Activated naive CD8-positive, alpha-beta T cell treated with anti-CD3 and anti-CD28 coated beads for 36 hours (primary cell): Measurements from ENCODE around the gene SOX6. TPM values are rescaled to one million over a fixed set of nuclear protein-coding genes. Genes with fewer than 3 reads are reported as not detected.
"Not testable (repeated sequence)": the region's sequence is repeated elsewhere in the genome, so short reads cannot be mapped to it uniquely, and the experiment has no call there.

Source experiments
- DNase-seq: peaks from one replicate; pipeline ENCODE4 v3.0.0; 2021
- H3K27ac Mint-ChIP-seq: one replicate; pipeline ENCODE4 v1.8.0; 2022; ENCODE audit warnings: mild to moderate bottlenecking, moderate library complexity, mixed read lengths
- H3K27me3 Mint-ChIP-seq: one replicate; pipeline ENCODE4 v1.8.0; 2022; ENCODE audit warnings: mild to moderate bottlenecking, mixed read lengths
- H3K36me3 Mint-ChIP-seq: one replicate; pipeline ENCODE4 v1.8.0; 2021; ENCODE audit warnings: mild to moderate bottlenecking, mixed read lengths
- H3K4me1 Mint-ChIP-seq: one replicate; pipeline ENCODE4 v1.8.0; 2021; ENCODE audit warnings: mixed read lengths
- H3K4me3 Mint-ChIP-seq: one replicate; pipeline ENCODE4 v1.8.0; 2022; ENCODE audit warnings: mild to moderate bottlenecking, moderate library complexity, mixed read lengths
- H3K9me3 Mint-ChIP-seq: one replicate; pipeline ENCODE4 v1.8.0; 2022; ENCODE audit warnings: mixed read lengths
- total RNA-seq, 2 experiments: library from RNA; stranded (reverse); gene quantifications; one replicate each; pipeline ENCODE4 v1.2.3, GENCODE V29; 2021

SOX6 gene
- total RNA-seq, 2 experiments from 2014 or later = 0.04 TPM; not detected in 1

DNA sequence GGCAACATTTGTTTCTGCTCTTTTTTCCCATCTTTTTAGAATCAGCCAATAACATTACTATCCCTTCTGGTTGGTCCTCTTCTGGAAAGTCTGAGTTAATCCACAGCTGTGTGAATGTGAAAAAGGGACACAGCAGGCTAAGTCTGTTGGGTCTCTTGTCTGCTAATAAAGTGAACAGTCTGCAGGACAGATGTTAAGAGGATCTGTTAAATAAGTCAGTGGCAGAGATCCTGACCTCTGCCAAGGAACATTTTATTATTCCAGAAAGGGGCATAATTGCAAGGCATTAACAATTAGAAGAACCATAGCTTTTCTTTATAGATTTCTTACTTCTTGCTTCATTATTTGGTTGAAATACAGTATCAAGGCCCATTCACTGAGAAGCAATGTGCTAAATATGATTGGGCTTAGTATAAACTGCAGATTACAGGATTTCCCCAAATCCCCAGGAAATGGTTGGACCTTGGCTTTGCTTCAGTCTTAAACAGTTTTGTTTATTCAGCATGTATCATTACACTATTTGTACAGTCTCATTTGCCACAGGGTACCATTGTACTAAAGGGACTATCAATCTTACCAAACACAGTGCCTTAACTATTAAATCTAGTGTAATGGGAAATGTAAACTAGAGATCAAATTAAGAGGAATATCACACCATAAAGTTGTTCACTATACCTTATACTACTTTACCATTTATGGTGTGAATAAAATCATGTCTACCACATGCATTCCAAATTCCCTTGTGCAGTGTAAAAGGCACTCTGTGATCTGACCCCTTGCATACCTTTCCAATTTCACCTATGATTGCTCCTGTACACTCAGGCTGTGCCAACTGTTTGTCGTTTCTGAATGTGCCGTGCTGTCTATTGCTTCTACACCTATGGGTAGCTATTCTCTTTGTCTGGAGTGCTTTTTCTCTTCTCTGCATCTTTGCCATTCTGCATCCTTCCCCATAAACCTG, 274.0 kb downstream of the SOX6 start:
- Mint-ChIP-seq H3K27me3 (peaks cover 3% of the 10 kb centered on the region), H3K36me3 (no peaks in the 10 kb centered on the region), H3K4me1 (no peaks in the 10 kb centered on the region), H3K9me3 (no peaks in the 10 kb centered on the region), H3K4me3 (no peak overlapping the region), H3K27ac (no peak overlapping the region)
- DNase-seq = no peak

DNA sequence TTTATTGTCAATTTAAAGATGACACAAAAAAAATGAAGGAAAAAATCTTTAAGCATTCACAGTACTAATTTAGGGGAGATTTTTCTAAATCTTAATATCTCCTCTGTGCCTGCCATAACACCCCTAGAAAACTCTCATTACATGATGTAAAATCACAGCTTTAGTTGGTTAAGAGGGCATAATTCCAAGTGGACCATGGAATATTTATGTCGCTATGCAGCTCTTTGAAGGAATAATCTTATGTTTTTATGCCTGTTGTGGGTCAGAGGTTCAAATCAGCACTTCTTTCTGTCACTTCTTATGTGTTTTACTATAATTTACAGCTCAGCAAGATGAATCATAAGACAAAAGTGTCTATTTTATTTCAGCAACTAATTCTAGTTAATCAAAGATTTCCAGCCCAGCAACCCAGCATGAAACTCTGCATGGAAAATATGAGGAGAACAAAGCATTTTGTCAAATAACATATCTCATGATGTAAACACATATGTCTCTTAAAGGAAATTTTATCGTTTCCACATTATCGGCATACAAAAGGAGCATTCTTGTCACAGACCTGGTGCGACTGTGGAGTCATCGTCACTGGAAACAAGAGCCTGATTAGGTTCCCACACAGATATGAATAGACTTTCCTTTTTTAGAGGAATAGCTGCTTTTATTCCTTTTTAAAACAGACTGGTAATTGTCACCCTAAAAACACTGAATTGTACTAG, 274.8 kb downstream of the SOX6 start:
- H3K27me3 Mint-ChIP-seq = peaks cover 3% of the 10 kb centered on the region
- H3K27ac Mint-ChIP-seq = no peak overlapping the region
- no peaks in the 10 kb centered on the region for H3K9me3 Mint-ChIP-seq
- no peaks in the 10 kb centered on the region for H3K36me3 Mint-ChIP-seq
- no peaks in the 10 kb centered on the region for H3K4me1 Mint-ChIP-seq
- no peak for DNase-seq
- H3K4me3 Mint-ChIP-seq = no peak overlapping the region

DNA sequence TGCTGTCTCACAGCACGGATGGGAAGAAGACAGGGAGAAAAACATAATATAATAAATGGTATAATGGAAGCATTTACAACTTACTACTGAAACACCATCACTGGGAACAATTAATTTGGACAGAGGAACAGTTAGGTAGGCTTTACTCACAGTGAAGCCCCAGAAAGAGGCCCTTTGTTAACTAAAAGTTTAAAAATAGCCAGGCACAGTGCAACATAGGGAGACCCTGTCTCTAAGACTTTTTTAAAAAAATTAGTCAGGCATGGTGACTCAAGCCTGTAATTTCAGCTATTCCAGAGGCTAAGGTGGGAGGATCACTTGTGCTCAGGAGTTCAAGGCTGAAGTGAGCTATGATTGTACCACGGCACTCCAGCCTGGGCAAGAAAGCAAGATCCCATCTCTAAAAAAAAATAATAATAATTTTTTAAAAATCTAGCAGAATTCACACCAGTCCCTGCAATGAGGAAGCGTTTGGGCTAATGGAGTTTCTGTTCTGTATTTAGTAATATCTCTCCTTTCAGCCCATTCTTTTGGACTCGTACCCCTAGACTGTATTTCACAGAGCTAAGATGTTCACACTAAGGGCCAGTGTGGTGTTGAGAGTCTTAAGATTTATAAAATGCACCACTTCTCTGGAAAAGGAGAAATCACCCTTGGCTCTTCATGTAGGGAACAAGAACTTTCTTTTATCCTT, 275.5 kb downstream of the SOX6 start:
- Mint-ChIP-seq H3K4me1 (no peaks in the 10 kb centered on the region), H3K4me3 (no peak overlapping the region), H3K36me3 (no peaks in the 10 kb centered on the region), H3K27ac (no peak overlapping the region), H3K9me3 (no peaks in the 10 kb centered on the region), H3K27me3 (no peaks in the 10 kb centered on the region)
- no peak for DNase-seq

DNA sequence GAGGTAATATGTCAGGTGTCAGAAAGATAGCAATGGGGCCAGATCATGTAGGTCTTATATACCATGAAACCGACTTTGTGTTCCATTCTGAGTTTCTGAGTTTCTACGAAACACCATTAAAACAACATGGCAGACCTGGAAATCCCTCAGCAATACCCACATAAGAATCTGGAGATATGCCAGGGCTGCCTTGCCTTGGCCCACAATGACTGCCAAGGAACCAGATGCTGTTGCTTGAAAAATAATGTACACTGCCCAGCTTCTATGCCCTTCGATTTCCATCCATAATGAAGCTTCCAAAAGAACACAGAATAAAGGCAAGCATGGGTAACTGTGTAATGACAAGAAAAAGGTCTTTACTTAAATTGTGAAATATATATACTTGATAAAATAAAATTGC, 277.4 kb downstream of the SOX6 start:
- H3K4me3 Mint-ChIP-seq = no peak overlapping the region
- no peaks in the 10 kb centered on the region for H3K4me1 Mint-ChIP-seq
- no peak for DNase-seq
- no peaks in the 10 kb centered on the region for H3K36me3 Mint-ChIP-seq
- H3K27ac Mint-ChIP-seq = no peak overlapping the region
- no peaks in the 10 kb centered on the region for H3K27me3 Mint-ChIP-seq
- peaks cover 5% of the 10 kb centered on the region for H3K9me3 Mint-ChIP-seq

DNA sequence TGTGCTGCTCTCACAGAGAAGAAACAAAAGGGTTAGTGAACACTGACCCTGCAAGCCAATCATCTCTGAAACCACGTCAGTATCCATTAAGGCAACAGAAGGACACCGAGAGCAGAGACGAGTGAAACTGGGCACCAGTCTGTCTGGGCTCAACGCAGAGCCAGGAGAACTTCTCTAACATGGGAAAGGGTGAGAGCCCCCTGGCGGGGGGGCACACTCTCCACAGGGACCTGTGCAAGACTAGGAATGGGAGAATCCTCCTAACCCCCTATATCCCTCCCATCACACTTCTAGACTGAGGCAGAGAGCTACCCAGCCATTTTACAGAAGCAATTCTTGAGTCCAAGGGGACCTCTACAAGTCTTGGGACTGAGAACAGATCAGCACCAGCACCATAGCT, 285.8 kb downstream of the SOX6 start:
- DNase-seq = no peak
- Mint-ChIP-seq H3K36me3 (no peaks in the 10 kb centered on the region), H3K27me3 (no peaks in the 10 kb centered on the region), H3K27ac (no peak overlapping the region), H3K4me3 (no peak overlapping the region), H3K9me3 (peaks cover 8% of the 10 kb centered on the region), H3K4me1 (no peaks in the 10 kb centered on the region)

DNA sequence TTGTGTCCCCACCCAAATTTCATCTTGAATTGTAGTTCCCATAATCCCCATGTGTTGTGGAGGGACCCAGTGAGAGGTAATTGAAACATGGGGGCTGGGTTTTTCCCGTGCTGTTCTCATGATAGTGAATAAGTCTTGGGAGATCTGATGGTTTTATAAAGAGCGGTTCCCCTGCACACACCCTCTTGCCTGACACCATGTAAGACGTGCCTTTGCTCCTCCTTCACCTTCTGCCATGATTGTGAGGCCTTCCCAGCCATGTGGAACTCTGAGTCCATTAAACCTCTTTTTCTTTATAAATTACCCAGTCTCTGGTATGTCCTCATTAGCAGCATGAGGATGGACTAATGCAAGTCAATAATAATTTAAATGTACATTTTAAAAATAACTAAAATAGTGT, 289.1 kb downstream of the SOX6 start:
- not testable (repeated sequence) for H3K4me1 Mint-ChIP-seq, DNase-seq, H3K9me3 Mint-ChIP-seq, H3K27me3 Mint-ChIP-seq, H3K36me3 Mint-ChIP-seq, H3K27ac Mint-ChIP-seq, H3K4me3 Mint-ChIP-seq

DNA sequence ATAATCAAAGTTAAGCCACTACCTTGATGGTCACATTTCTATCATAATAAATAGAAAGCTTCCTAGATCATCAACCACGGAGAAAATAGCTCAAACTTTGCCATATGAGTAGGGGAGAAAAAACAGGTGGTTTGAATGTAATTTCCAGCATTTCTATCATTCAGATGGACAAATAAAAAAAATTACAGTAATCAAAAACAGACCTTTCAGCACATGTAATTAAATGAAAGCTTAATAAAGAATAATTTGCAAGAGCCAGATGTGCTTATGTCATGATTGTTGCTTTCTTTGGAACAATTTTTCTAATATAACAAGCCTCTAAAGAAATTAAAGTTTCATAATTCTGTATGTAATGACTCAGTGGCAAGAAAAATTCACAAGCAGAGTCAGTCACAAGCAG, 297.0 kb downstream of the SOX6 start:
- DNase-seq = no peak
- no peaks in the 10 kb centered on the region for H3K4me1 Mint-ChIP-seq
- no peak overlapping the region for H3K4me3 Mint-ChIP-seq
- H3K27me3 Mint-ChIP-seq = no peaks in the 10 kb centered on the region
- no peak overlapping the region for H3K27ac Mint-ChIP-seq
- peaks cover 1% of the 10 kb centered on the region for H3K9me3 Mint-ChIP-seq
- no peaks in the 10 kb centered on the region for H3K36me3 Mint-ChIP-seq

DNA sequence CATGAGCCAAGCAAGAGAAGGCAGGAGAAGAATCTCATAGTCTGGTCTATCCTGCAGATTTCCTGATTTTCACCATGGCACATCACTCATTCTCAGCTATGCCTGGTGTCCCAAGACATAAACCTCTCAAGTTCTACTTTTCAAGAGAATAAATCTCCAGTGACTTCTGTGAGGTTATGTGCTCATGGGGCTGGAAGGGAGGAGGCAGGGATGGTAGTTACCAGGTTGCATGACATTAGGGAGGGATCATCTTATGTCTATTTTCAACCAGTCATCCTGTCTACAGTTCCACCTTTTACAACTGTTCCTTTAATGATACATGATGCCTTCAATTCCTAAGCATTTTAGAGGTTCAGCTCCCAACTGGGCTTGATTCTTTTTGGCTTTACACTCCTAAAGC, 297.7 kb downstream of the SOX6 start:
- DNase-seq = no peak
- H3K9me3 Mint-ChIP-seq = peaks cover 1% of the 10 kb centered on the region
- no peak overlapping the region for H3K27ac Mint-ChIP-seq
- H3K27me3 Mint-ChIP-seq = no peaks in the 10 kb centered on the region
- H3K36me3 Mint-ChIP-seq = no peaks in the 10 kb centered on the region
- no peak overlapping the region for H3K4me3 Mint-ChIP-seq
- no peaks in the 10 kb centered on the region for H3K4me1 Mint-ChIP-seq

DNA sequence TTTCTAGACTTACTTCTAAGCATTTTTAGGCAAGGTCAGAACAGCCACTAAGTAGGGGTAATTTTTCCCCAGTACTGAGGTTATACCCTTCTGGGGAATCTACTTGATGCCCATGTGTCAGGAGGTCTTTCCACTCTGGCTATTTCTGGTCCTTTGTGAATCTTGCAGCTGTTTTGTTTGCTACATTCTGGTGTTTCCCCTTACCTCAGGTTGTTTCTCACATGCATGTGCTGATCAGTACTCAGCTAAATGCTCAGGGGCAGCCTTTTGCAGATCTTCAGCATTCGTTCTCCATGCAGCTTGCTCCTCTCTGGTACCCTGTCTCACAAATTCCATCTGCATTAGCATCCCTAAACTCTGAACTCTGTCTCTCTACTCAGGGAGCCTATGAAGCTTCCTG, 303.6 kb downstream of the SOX6 start:
- DNase-seq = no peak
- Mint-ChIP-seq H3K27ac (no peak overlapping the region), H3K4me3 (no peak overlapping the region), H3K9me3 (peaks cover 4% of the 10 kb centered on the region), H3K36me3 (no peaks in the 10 kb centered on the region), H3K4me1 (no peaks in the 10 kb centered on the region), H3K27me3 (no peaks in the 10 kb centered on the region)

DNA sequence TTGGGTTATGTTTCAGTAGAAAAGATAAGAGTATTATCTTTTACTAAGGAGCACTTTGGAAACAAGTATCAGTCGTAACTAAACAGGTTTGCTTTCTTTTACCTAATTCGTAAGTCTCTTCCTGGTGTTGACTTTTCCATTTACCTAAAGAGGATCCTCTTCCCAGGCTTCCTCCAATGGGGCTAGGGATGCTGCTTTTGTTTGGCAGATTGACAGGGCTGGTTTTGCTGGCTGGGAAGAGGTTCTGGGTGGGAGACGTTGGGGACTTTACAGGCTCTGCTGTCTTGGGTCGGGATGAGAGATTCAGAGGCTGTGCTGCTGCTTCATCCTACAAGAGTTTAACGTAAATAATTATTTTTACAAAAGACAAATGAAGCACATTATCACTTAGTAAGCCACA, 306.7 kb downstream of the SOX6 start:
- Mint-ChIP-seq H3K4me1 (no peaks in the 10 kb centered on the region), H3K27me3 (no peaks in the 10 kb centered on the region), H3K27ac (no peak overlapping the region), H3K4me3 (no peak overlapping the region), H3K9me3 (peaks cover 4% of the 10 kb centered on the region), H3K36me3 (no peaks in the 10 kb centered on the region)
- DNase-seq = no peak

DNA sequence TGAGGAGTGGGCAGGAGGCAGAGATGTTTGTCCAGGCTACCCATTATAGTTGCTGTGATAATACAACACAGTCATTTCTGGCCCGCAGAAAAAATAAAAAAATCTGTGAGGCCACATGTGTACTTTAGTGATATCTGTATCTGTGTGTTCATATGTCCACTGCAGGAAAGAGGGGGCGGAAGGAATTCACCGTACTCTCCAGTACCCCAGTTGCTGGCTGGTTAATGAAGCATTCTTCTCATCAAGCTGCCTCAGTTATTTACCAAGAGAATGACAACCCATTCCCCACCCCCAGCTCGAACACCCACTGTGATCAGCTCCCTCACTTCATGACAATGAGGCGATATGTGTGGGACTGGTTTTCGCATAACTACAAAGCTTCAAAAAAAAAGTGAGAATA, 309.3 kb downstream of the SOX6 start:
- Mint-ChIP-seq H3K9me3 (no peaks in the 10 kb centered on the region), H3K4me1 (no peaks in the 10 kb centered on the region), H3K36me3 (no peaks in the 10 kb centered on the region), H3K4me3 (no peak overlapping the region), H3K27me3 (no peaks in the 10 kb centered on the region), H3K27ac (no peak overlapping the region)
- DNase-seq = no peak

DNA sequence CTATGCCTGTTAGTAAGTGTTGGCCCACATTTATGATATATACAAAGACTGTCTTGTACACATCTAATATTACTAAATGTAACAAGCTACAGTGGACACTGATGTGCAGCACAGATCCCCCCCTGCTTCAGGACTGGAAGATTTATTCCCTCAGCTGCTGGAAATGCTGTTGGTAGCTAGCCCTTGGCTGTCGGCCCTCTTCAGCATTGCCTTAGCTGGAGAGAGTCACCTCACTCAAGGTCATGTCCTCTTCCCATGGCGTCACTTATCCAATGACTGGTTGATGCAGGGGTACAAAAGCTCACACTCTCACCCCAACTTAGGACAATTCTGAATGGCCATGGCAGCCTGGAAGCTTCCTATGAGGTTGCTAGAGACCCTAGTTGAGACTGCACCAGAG, 312.7 kb downstream of the SOX6 start:
- H3K4me1 Mint-ChIP-seq = no peaks in the 10 kb centered on the region
- H3K27me3 Mint-ChIP-seq = no peaks in the 10 kb centered on the region
- no peaks in the 10 kb centered on the region for H3K36me3 Mint-ChIP-seq
- no peak overlapping the region for H3K4me3 Mint-ChIP-seq
- no peak for DNase-seq
- no peaks in the 10 kb centered on the region for H3K9me3 Mint-ChIP-seq
- H3K27ac Mint-ChIP-seq = no peak overlapping the region

DNA sequence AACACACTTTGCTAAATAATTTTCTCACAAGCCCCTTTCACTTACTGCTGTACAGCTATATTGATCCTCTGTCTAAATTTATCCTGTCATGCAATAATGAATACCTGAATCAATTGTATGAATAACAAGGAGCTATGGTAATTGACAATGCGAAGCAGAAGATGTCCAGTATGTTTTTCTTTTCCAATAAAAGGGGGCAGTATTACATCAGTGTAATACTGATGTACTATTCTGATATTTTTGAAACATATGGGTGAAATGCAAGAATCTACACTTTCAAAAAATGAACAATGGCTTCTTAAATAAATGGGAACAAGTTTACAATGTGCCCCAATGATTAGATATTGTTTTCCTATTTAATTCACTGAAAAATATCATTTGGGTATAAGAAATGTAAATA, 315.1 kb downstream of the SOX6 start:
- Mint-ChIP-seq H3K4me3 (no peak overlapping the region), H3K27me3 (no peaks in the 10 kb centered on the region), H3K9me3 (no peaks in the 10 kb centered on the region), H3K4me1 (no peaks in the 10 kb centered on the region), H3K27ac (no peak overlapping the region), H3K36me3 (no peaks in the 10 kb centered on the region)
- DNase-seq = no peak

DNA sequence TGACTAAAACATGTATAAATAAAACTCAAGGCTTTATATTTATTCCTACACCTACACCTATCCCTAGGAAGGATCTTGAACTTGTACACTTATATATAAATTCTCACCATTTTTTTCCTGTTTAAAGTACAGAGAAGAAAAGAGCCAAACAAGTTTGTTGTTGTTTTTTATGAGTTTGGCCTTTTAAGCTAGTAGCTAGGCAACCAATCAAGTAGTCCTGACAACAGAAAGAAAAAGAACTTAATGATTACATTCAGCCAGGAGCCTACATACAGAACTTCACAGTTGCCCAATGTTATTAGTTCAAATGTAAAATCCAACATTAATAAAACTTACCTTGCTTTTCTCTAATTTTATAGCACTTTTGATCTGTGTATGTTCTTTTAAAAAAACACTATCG, 316.2 kb downstream of the SOX6 start:
- Mint-ChIP-seq H3K36me3 (no peaks in the 10 kb centered on the region), H3K4me1 (no peaks in the 10 kb centered on the region), H3K27me3 (no peaks in the 10 kb centered on the region), H3K4me3 (no peak overlapping the region), H3K27ac (no peak overlapping the region), H3K9me3 (no peaks in the 10 kb centered on the region)
- no peak for DNase-seq

DNA sequence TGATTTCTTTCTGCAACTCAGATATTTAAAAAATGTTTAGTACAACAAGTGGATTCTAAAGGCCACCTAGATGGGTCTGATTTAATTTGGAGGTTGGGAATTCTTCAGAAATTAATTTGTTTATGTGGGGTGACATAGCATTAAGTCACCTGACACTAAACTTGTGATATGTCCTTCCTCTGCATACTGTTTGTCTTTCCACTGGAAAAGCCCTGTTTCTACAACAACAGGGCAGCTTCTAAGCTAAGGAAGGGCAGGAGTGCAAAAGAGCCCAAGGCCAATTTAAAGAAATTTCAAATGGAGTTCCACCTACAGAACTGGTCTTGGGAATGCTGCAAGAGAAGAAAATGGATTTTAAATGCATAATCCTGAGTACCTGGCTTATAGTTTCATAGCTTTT, 319.2 kb downstream of the SOX6 start:
- no peak overlapping the region for H3K27ac Mint-ChIP-seq
- H3K9me3 Mint-ChIP-seq = no peaks in the 10 kb centered on the region

More for the DNA sequence above, 319.2 kb downstream of the SOX6 start:
- DNase-seq = no peak
- Mint-ChIP-seq H3K4me1 (no peaks in the 10 kb centered on the region), H3K27me3 (no peaks in the 10 kb centered on the region), H3K36me3 (no peaks in the 10 kb centered on the region), H3K4me3 (no peak overlapping the region)
